GM12875 (cell line): ENCODE results near the gene PGA3.
"Not testable (repeated sequence)": the region's sequence is repeated elsewhere in the genome, so short reads cannot be mapped to it uniquely, and the experiment has no call there.

Source experiments
- H3K4me3 ChIP-seq: one replicate; pipeline ENCODE4 v1.5.1; 2011; ENCODE audit warnings: low read depth, low read length, control low read depth
- CTCF ChIP-seq: IDR thresholded peaks from 2 replicates; pipeline ENCODE4 v1.5.1; 2011; ENCODE audit warnings: low read depth, mild to moderate bottlenecking, control low read depth, inconsistent platforms, low read length, moderate library complexity, borderline replicate concordance; ENCODE audit not compliant: insufficient read depth

PGA3 gene

GRCh38 chr11:61240875-61241274, 37.6 kb downstream of the PGA3 start, which contains the start of gene PGA5:
Gene PGA5 (plus strand): TSS chr11:61241175. CDS start chr11:61241227, 52 bp downstream.
- not testable (repeated sequence) for H3K4me3 ChIP-seq

- H3K4me3 ChIP-seq: not testable (repeated sequence)
These were observed 38.2 kb downstream of the PGA3 start for GRCh38 chr11:61241526-61241925.

- not testable (repeated sequence) for H3K4me3 ChIP-seq
These were observed 42.1 kb downstream of the PGA3 start for GRCh38 chr11:61245284-61245964.

- not testable (repeated sequence) for H3K4me3 ChIP-seq
These were observed 44.8 kb downstream of the PGA3 start for GRCh38 chr11:61248071-61248470.

- H3K4me3 ChIP-seq: not testable (repeated sequence)
These were observed 45.9 kb downstream of the PGA3 start for GRCh38 chr11:61249201-61249600.

- H3K4me3 ChIP-seq: not testable (repeated sequence)
These were observed 47.8 kb downstream of the PGA3 start for GRCh38 chr11:61250796-61251765.

GRCh38 chr11:61252332-61252731, 49.0 kb downstream of the PGA3 start:
- H3K4me3 ChIP-seq: not testable (repeated sequence)

- no peak overlapping the region for H3K4me3 ChIP-seq
- TF ChIP-seq CTCF: peak; percentile 98
These were observed 51.2 kb downstream of the PGA3 start for GRCh38 chr11:61254403-61255025.

GRCh38 chr11:61256710-61257482, 53.6 kb downstream of the PGA3 start:
- no peak overlapping the region for H3K4me3 ChIP-seq
- no peak for TF ChIP-seq CTCF

GRCh38 chr11:61258546-61258945, 55.2 kb downstream of the PGA3 start:
- TF ChIP-seq CTCF: no peak
- no peak overlapping the region for H3K4me3 ChIP-seq
